Ectodermal cell (in vitro differentiated cells): ENCODE data around the gene CFAP52.
"Not testable (repeated sequence)": the region's sequence is repeated elsewhere in the genome, so short reads cannot be mapped to it uniquely, and the experiment has no call there.

ENCODE experiments used
- H3K27ac ChIP-seq: 2 replicates; pipeline ENCODE4 v1.7.0; 2013; ENCODE audit warnings: mild to moderate bottlenecking, low read depth, low read length; ENCODE audit not compliant: insufficient read depth, poor library complexity, severe bottlenecking
- H3K27me3 ChIP-seq: 2 replicates; pipeline ENCODE4 v1.7.0; 2013; ENCODE audit warnings: mild to moderate bottlenecking, low read length; ENCODE audit not compliant: insufficient read depth, control insufficient read depth, poor library complexity, severe bottlenecking
- H3K36me3 ChIP-seq: one replicate; pipeline ENCODE4 v1.7.0; 2013; ENCODE audit warnings: low read length; ENCODE audit not compliant: control insufficient read depth, insufficient read depth
- H3K4me1 ChIP-seq: one replicate; pipeline ENCODE4 v1.7.0; 2013; ENCODE audit warnings: low read length; ENCODE audit not compliant: control insufficient read depth, insufficient read depth
- H3K4me3 ChIP-seq: 2 replicates; pipeline ENCODE4 v1.7.0; 2013; ENCODE audit warnings: low read depth, low read length, control low read depth; ENCODE audit not compliant: insufficient read depth
- H3K9me3 ChIP-seq: 2 replicates; pipeline ENCODE4 v1.7.0; 2013; ENCODE audit warnings: mild to moderate bottlenecking, low read length, moderate library complexity; ENCODE audit not compliant: control insufficient read depth
- WGBS, 2 experiments: methylation state at CpG; one replicate each; pipeline ENCODE4 v1.1.7; 2013; ENCODE audit warnings: missing lambda C conversion rate in 2 of 2; 5-methylcytosine and 5-hydroxymethylcytosine counted together

CFAP52 gene

GRCh38 chr17:9644910-9645751, 68.7 kb downstream of the CFAP52 start, which contains the start of gene USP43:
USP43 (plus strand) TSS chr17:9645517; CDS start chr17:9645633, 116 bp downstream.
- Histone ChIP-seq H3K4me3 (peak within 1 kb of the TSS; percentile 53), H3K36me3 (no peaks in the 10 kb centered on the region), H3K9me3 (no peaks in the 10 kb centered on the region), H3K4me1 (peaks cover 23% of the 10 kb centered on the region), H3K27me3 (peaks cover 39% of the 10 kb centered on the region), H3K27ac (no peak within 1 kb of the TSS)
- 0 to 1% methylated on average over 72 of the region's 72 CpGs for WGBS, 2 experiments

- Histone ChIP-seq H3K27me3 (peaks cover 39% of the 10 kb centered on the region), H3K4me1 (peaks cover 23% of the 10 kb centered on the region), H3K9me3 (no peaks in the 10 kb centered on the region), H3K36me3 (no peaks in the 10 kb centered on the region), H3K27ac (no peak overlapping the region), H3K4me3 (peak overlapping the region; percentile 53)
- 1 to 2% methylated on average over 51 of the region's 51 CpGs for WGBS, 2 experiments
These were observed 69.6 kb downstream of the CFAP52 start for GRCh38 chr17:9645851-9646545.

DNA sequence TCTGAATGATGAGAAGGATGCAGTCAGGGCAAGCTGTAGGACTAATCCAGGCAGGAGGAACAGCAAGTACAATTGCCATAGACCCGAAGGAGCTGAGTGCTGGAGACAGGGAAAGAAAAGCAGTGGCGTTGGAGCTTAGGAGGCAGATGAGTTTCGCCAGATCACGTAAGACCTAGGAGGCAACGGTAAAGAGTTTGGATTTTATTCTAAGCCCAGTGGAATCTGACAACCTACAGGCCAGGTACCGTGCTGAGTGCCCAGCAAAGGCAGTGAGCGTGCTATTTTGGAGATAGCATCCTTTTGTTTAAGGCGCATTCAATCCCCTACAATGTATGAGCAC, 70.1 kb downstream of the CFAP52 start:
- Histone ChIP-seq H3K36me3 (no peaks in the 10 kb centered on the region), H3K4me1 (peaks cover 23% of the 10 kb centered on the region), H3K4me3 (no peak overlapping the region), H3K27ac (no peak overlapping the region), H3K9me3 (no peaks in the 10 kb centered on the region), H3K27me3 (peaks cover 39% of the 10 kb centered on the region)
- WGBS, 2 experiments = 18 to 20% methylated on average over 8 of the region's 8 CpGs

- H3K9me3 ChIP-seq = no peaks in the 10 kb centered on the region
- H3K27me3 ChIP-seq = peaks cover 39% of the 10 kb centered on the region
- H3K4me1 ChIP-seq = peaks cover 23% of the 10 kb centered on the region
- WGBS, 2 experiments = 5 to 14% methylated on average over 4 of the region's 4 CpGs
- H3K27ac ChIP-seq = no peak overlapping the region
- H3K4me3 ChIP-seq = no peak overlapping the region
- no peaks in the 10 kb centered on the region for H3K36me3 ChIP-seq
These were observed 70.6 kb downstream of the CFAP52 start for GRCh38 chr17:9647014-9647413.

DNA sequence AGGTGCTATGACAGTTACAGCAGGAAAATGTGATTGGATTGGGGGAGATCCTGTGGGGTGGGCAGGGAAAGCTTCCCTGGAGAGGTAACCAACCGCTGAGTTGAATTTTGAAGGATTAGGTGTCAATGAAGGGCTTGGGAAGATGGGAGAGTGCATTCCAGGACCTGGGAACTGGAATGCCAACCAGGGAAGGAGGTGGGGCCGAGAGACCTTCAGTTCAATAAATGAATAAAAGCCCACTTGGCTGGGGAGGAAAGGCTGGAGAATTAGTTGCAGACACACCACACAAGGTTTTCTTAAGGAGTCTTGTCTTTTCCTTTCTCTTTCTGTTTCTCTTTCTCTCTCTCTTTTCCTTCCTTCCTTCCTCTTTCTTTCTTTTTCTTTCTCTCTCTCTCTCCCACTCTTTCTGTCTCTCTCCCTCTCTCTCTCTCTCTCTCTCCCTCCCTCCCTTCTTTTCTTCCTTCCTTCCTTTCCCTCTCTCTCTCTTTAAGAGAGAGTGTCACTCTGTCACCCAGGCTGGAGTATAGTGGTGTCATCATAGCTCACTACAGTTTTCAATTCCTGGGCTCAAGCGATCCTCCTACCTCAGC, 72.2 kb downstream of the CFAP52 start:
- Histone ChIP-seq H3K27me3 (peaks cover 39% of the 10 kb centered on the region), H3K4me3 (no peak overlapping the region), H3K9me3 (no peaks in the 10 kb centered on the region), H3K27ac (no peak overlapping the region), H3K36me3 (no peaks in the 10 kb centered on the region), H3K4me1 (peaks cover 23% of the 10 kb centered on the region)
- WGBS, 2 experiments = 40 to 42% methylated on average over 3 of the region's 3 CpGs

GRCh38 chr17:9658593-9659211, 82.3 kb downstream of the CFAP52 start:
- WGBS, 2 experiments = 92 to 93% methylated on average over 4 of the region's 4 CpGs
- no peaks in the 10 kb centered on the region for H3K4me1 ChIP-seq
- no peaks in the 10 kb centered on the region for H3K9me3 ChIP-seq
- H3K27me3 ChIP-seq = no peaks in the 10 kb centered on the region
- H3K36me3 ChIP-seq = no peaks in the 10 kb centered on the region
- H3K4me3 ChIP-seq = no peak overlapping the region
- H3K27ac ChIP-seq = no peak overlapping the region

DNA sequence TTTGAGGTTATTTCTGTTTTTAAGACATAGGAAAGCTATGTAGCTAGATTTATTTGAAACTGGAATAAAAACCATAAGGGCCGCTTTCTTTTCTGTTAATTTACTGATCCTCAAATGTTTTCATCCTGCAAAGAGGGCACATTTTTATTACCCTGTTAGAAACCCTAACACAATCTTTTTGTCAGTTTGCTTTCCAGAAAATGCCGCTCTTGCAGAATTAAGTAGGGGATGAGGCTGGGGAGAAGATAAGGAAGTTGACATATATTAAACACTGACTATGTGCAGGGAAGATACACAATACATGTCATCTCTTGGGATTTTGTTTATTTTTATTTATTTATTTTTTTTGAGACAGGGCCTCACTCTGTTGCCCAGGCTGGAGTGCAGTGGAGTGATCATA, 84.6 kb downstream of the CFAP52 start:
- no peaks in the 10 kb centered on the region for H3K4me1 ChIP-seq
- H3K27me3 ChIP-seq = no peaks in the 10 kb centered on the region
- H3K36me3 ChIP-seq = no peaks in the 10 kb centered on the region
- no peaks in the 10 kb centered on the region for H3K9me3 ChIP-seq
- no peak overlapping the region for H3K4me3 ChIP-seq
- 86 to 93% methylated on average over 1 to 2 of the region's 2 CpGs for WGBS, 2 experiments
- H3K27ac ChIP-seq = no peak overlapping the region

GRCh38 chr17:9663511-9663910, 87.1 kb downstream of the CFAP52 start:
- H3K4me1 ChIP-seq, H3K27ac ChIP-seq, H3K36me3 ChIP-seq, H3K27me3 ChIP-seq, H3K9me3 ChIP-seq, H3K4me3 ChIP-seq: not testable (repeated sequence)
- 90 to 91% methylated on average over 11 of the region's 11 CpGs for WGBS, 2 experiments

DNA sequence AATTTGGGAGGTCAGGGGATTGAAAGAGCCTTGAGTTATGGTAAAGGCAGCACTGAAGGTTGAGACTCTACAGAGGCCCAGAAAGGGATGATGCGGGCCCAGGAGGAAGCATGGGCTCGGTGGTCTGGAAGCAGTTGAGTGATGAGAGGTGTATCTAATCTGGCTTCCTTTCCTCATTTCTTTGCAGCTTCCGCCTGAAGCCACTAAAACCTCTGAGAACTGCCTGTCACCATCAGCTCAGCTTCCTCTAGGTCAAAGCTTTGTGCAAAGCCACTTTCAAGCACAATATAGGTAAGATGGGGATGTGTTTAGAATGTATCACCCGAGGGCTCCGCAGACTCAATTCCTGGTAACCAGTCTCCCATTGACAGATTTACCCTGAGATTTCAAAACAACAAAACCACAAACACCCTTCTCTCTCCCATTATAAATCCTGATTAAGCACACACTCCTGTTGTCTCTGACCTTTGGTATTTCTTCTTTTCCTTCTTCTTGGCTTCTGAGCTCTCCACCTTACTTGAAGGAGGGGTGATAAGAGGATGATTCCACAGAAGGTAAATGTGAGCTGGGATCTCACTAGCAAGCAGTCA, 90.1 kb downstream of the CFAP52 start:
- 89 to 99% methylated on average over 5 of the region's 5 CpGs for WGBS, 2 experiments
- no peaks in the 10 kb centered on the region for H3K27me3 ChIP-seq
- no peaks in the 10 kb centered on the region for H3K36me3 ChIP-seq
- H3K4me3 ChIP-seq = no peak overlapping the region
- H3K9me3 ChIP-seq = no peaks in the 10 kb centered on the region
- H3K4me1 ChIP-seq = no peaks in the 10 kb centered on the region
- H3K27ac ChIP-seq = no peak overlapping the region
